ENCODE results near the gene CLIP4. TPM values are rescaled to one million over a fixed set of nuclear protein-coding genes. Genes with fewer than 3 reads are reported as not detected.
A peak's percentile ranks its signal among the peaks of the same experiment; 100 is the strongest.

The CLIP4 gene
- total RNA-seq, 1 donor from 2014 or later: 102 TPM

DNA sequence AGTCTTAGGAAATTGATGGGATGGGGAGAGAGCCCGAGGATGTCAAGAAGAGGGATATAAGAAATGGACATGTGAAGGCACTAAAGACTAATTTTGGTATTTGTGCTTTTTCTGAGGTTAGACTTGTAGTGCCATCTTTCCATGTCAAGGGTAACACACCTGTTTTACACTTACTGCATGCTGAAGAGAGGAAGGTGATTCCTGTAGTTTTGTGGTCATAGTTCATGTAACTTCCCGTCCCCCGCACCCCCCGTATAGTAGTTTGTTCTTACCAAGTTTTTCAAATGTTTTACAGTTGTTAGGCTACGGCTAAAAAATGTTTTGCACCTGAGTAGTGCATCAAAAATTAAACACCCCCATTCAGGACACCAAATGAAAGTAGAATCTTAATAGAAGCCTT lies 73.8 kb downstream of the CLIP4 start:
- Histone ChIP-seq H3K27me3 (ENCODE audit: control insufficient read depth, insufficient read depth, low read length) (no peaks in the 10 kb centered on the region), H3K36me3 (ENCODE audit: control insufficient read depth, insufficient read depth, low read length) (peaks cover 6% of the 10 kb centered on the region), H3K4me3 (ENCODE audit: low read depth, low read length) (no peak overlapping the region)
- no peak for DNase-seq (ENCODE audit: low read depth)
- TF ChIP-seq, protein P1, sequence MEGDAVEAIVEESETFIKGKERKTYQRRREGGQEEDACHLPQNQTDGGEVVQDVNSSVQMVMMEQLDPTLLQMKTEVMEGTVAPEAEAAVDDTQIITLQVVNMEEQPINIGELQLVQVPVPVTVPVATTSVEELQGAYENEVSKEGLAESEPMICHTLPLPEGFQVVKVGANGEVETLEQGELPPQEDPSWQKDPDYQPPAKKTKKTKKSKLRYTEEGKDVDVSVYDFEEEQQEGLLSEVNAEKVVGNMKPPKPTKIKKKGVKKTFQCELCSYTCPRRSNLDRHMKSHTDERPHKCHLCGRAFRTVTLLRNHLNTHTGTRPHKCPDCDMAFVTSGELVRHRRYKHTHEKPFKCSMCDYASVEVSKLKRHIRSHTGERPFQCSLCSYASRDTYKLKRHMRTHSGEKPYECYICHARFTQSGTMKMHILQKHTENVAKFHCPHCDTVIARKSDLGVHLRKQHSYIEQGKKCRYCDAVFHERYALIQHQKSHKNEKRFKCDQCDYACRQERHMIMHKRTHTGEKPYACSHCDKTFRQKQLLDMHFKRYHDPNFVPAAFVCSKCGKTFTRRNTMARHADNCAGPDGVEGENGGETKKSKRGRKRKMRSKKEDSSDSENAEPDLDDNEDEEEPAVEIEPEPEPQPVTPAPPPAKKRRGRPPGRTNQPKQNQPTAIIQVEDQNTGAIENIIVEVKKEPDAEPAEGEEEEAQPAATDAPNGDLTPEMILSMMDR (IDR thresholded peaks at IDR 0.05; ENCODE audit: insufficient read depth, low read length, severe bottlenecking): no peak
- peak; percentile 32 for FAIRE-seq

DNA sequence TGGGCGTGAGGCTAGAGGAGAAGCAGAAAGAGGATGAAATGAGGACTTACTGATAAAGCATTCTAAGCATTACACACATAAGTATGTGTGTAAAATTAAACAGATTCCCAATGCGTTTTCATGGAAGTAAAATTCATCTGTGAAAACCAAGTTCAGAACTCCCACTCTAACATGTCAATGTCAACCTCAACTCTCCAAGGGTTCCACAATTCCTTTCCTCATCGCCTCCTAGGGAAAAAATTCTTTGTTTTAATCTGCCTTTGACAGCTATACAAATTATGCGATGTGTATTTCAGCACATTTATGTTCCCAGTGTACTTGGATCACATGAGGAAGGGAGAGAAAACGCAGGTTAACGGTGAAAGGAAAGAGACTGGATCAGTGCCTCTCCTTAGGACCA lies 76.6 kb downstream of the CLIP4 start:
- DNase-seq (ENCODE audit: low read depth) (no peak), FAIRE-seq (no peak)
- peaks cover 4% of the 10 kb centered on the region for H3K36me3 ChIP-seq (ENCODE audit: control insufficient read depth, insufficient read depth, low read length)
- no peak overlapping the region for H3K4me3 ChIP-seq (ENCODE audit: low read depth, low read length)
- TF ChIP-seq, protein P1 (IDR thresholded peaks at IDR 0.05; ENCODE audit: insufficient read depth, low read length, severe bottlenecking): no peak
- no peaks in the 10 kb centered on the region for H3K27me3 ChIP-seq (ENCODE audit: control insufficient read depth, insufficient read depth, low read length)

DNA sequence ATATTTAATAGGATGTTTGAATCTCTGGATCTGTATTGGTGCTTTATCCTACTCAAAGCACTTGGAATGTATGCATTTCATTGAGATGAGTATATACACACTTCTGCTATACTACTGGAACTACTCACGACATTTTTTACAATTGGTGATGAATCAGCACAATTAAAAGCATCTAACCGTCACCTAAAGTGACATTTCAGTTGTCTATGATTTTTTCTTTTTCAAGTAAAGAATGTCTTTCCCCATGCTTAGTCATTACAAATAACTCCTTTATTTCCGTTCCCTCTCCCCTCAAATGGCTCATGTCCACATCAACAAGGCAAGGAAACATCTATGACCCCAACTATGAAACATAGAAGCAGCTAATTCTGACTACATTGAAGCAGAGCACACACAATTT lies 77.3 kb downstream of the CLIP4 start:
- TF ChIP-seq, protein P1 (IDR thresholded peaks at IDR 0.05; ENCODE audit: insufficient read depth, low read length, severe bottlenecking): no peak
- FAIRE-seq (no peak), DNase-seq (ENCODE audit: low read depth) (no peak)
- no peak overlapping the region for H3K4me3 ChIP-seq (ENCODE audit: low read depth, low read length)
- H3K27me3 ChIP-seq (ENCODE audit: control insufficient read depth, insufficient read depth, low read length): no peaks in the 10 kb centered on the region
- H3K36me3 ChIP-seq (ENCODE audit: control insufficient read depth, insufficient read depth, low read length): peaks cover 5% of the 10 kb centered on the region

DNA sequence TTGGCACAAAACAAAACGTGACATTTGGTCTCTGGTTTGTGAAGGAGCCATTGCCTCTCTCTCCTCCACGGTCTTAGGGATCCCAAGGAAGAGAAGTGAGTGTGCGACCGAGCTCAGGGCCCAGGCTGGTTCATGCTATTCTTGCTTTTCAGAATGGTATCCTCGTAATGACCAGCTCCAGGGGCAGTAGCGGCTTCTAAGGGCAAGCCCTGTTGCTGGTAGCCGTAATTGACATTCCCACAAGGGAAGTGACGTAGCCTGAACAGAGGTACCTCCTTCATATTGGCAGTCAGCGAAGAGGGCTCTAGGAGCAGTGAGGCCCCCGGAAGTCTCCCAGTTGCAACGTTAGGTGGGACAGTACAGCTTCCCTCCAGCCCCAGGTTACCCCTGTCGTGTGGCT lies 77.9 kb downstream of the CLIP4 start:
- Histone ChIP-seq H3K27me3 (ENCODE audit: control insufficient read depth, insufficient read depth, low read length) (no peaks in the 10 kb centered on the region), H3K36me3 (ENCODE audit: control insufficient read depth, insufficient read depth, low read length) (peaks cover 5% of the 10 kb centered on the region)
- no peak for FAIRE-seq

DNA sequence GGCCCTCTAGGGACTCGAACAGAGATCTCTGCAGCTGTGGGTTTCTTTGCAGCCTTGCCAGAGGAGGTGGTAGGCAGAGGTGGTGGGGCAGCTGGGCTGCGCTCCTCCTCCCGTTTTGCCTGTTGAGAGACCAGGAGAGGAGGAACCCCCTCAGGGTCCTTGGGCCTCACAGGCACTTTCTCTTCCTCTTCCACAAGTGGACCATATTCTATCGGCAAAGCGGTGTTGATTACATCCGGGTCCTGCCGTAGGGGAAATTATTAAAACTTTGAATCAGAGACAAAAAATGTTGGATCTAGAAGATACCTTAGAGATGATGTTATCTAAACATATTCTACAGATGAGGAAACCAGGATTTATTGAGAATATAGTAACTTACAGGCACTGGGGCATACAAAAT lies 78.5 kb downstream of the CLIP4 start:
- Histone ChIP-seq H3K27me3 (ENCODE audit: control insufficient read depth, insufficient read depth, low read length) (no peaks in the 10 kb centered on the region), H3K4me3 (ENCODE audit: low read depth, low read length) (no peak overlapping the region), H3K36me3 (ENCODE audit: control insufficient read depth, insufficient read depth, low read length) (peaks cover 5% of the 10 kb centered on the region)
- FAIRE-seq (no peak), DNase-seq (ENCODE audit: low read depth) (no peak)
- TF ChIP-seq, protein P1 (IDR thresholded peaks at IDR 0.05; ENCODE audit: insufficient read depth, low read length, severe bottlenecking): no peak

More for the DNA sequence above, 77.9 kb downstream of the CLIP4 start:
- TF ChIP-seq, protein P1 (IDR thresholded peaks at IDR 0.05; ENCODE audit: insufficient read depth, low read length, severe bottlenecking): no peak
- DNase-seq (ENCODE audit: low read depth): no peak
- H3K4me3 ChIP-seq (ENCODE audit: low read depth, low read length): no peak overlapping the region

DNA sequence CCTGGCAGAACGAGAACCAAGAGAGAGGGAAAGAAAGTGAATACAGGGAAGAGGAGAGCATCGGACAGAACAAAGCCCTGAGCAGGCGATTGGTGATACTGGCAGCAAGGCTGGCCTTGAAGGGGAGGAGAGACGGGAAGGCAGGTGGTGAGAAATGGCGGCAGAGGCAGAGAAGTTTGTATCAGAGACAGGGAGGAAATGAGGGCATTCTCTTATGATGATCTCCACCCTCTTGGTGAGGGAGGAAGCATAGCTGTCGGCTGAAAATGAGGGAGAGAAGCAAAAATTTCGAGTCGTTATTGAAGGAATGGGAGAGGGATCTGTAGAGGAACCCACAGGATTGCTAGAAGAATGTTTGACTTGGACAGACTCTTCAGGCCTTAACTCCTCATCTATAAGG lies 80.6 kb downstream of the CLIP4 start:
- DNase-seq (ENCODE audit: low read depth) (no peak), FAIRE-seq (no peak)
- Histone ChIP-seq H3K4me3 (ENCODE audit: low read depth, low read length) (no peak overlapping the region), H3K27me3 (ENCODE audit: control insufficient read depth, insufficient read depth, low read length) (no peaks in the 10 kb centered on the region), H3K36me3 (ENCODE audit: control insufficient read depth, insufficient read depth, low read length) (peaks cover 3% of the 10 kb centered on the region)
- TF ChIP-seq, protein P1 (IDR thresholded peaks at IDR 0.05; ENCODE audit: insufficient read depth, low read length, severe bottlenecking): no peak
